Measurements from ENCODE around the gene KCNC4.

The KCNC4 gene

DNA sequence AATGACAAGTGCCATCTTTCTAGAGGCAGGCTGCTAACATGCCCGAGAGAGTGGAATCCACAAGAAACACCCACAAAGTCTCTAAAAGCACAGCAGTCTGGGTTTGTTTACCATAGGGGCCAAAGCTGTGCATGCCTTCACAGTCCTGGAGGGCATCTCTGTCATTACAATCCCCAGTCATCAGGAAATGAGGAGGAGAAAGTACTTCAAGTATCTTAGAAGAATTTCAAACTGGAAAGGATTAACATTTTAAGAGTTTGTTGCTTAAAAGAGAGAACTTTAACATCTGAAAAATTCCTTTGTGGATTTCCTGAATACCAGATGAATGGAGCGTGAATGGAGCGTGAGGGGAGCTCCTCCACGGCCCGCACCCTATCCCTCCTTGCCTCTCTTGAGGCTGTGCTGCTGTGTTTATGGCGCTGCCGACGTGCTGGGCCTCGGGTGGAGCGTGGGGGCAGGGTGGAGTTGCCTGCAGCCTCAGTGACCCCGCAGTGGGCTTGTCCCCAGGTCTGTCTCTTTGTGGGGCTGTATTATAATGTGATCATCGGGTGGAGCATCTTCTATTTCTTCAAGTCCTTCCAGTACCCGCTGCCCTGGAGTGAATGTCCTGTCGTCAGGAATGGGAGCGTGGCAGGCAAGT, 36.5 kb upstream of the KCNC4 start:
- Histone ChIP-seq H3K27me3 (ENCODE audit: control insufficient read depth, insufficient read depth, low read length) (no peaks in the 10 kb centered on the region), H3K4me1 (ENCODE audit: control insufficient read depth, insufficient read depth, low read length) (peaks cover 19% of the 10 kb centered on the region), H3K27ac (ENCODE audit: low read depth, low read length) (no peak overlapping the region), H3K9me3 (ENCODE audit: control insufficient read depth, insufficient read depth, low read depth, low read length) (no peaks in the 10 kb centered on the region), H3K9ac (ENCODE audit: low read length) (no peak overlapping the region), H3K36me3 (ENCODE audit: control insufficient read depth, insufficient read depth, low read length) (no peaks in the 10 kb centered on the region), H3K4me3 (ENCODE audit: low read depth, low read length) (no peak overlapping the region)

DNA sequence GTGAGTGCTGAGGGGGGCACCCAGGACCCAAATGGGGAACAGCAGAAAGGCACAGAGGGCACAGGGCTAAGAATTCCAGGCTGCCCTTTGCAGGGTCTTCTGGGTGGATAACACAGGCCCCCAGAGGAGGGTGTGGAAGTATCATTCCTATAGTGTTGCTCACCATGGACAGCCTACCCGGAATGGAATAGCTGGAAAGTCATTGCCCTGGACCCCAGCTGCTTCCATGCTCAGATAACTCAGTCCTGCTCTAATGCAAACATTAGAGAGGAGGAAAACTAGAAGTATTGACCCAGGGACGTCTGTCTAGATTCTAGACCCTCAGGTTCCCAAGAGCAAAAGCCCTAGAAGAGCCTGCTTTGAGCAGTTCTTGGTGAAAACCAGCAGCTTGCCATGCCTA, 35.2 kb upstream of the KCNC4 start:
- Histone ChIP-seq H3K4me1 (ENCODE audit: control insufficient read depth, insufficient read depth, low read length) (peaks cover 19% of the 10 kb centered on the region), H3K36me3 (ENCODE audit: control insufficient read depth, insufficient read depth, low read length) (no peaks in the 10 kb centered on the region), H3K27ac (ENCODE audit: low read depth, low read length) (no peak overlapping the region), H3K4me3 (ENCODE audit: low read depth, low read length) (no peak overlapping the region), H3K27me3 (ENCODE audit: control insufficient read depth, insufficient read depth, low read length) (no peaks in the 10 kb centered on the region), H3K9ac (ENCODE audit: low read length) (no peak overlapping the region), H3K9me3 (ENCODE audit: control insufficient read depth, insufficient read depth, low read depth, low read length) (no peaks in the 10 kb centered on the region)

DNA sequence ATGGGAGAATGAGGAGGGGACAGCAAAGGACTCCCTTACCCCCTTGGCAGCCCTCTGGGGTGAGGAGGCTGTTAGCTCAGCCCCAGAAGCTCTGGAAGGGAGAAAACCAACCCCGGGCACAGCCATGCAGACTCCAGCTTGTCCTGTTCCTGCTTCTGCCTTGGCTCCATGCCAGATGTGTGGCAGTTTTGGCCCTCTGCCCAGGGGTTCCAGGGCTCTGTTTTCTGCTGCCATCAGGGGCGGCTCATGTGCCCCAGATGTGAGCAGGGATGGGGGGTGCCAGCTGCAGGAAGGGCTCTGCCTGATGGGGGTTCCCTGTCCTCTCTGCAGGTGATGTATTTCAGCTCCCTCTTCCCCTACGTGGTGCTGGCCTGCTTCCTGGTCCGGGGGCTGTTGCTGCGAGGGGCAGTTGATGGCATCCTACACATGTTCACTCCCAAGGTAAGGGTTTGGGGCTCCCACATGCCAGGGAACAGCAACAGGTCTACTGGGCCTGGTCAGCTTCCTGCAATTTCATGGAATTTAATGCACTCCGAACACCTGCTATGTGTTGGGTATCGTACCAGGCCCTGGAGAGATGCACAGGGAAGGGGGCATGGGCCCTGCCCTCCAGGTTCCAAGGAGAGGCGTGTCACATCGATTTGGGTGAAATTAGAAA, 33.7 kb upstream of the KCNC4 start:
- H3K27ac ChIP-seq (ENCODE audit: low read depth, low read length): no peak overlapping the region
- no peaks in the 10 kb centered on the region for H3K36me3 ChIP-seq (ENCODE audit: control insufficient read depth, insufficient read depth, low read length)
- no peaks in the 10 kb centered on the region for H3K27me3 ChIP-seq (ENCODE audit: control insufficient read depth, insufficient read depth, low read length)
- no peak overlapping the region for H3K4me3 ChIP-seq (ENCODE audit: low read depth, low read length)
- peaks cover 19% of the 10 kb centered on the region for H3K4me1 ChIP-seq (ENCODE audit: control insufficient read depth, insufficient read depth, low read length)
- H3K9me3 ChIP-seq (ENCODE audit: control insufficient read depth, insufficient read depth, low read depth, low read length): no peaks in the 10 kb centered on the region
- no peak overlapping the region for H3K9ac ChIP-seq (ENCODE audit: low read length)

DNA sequence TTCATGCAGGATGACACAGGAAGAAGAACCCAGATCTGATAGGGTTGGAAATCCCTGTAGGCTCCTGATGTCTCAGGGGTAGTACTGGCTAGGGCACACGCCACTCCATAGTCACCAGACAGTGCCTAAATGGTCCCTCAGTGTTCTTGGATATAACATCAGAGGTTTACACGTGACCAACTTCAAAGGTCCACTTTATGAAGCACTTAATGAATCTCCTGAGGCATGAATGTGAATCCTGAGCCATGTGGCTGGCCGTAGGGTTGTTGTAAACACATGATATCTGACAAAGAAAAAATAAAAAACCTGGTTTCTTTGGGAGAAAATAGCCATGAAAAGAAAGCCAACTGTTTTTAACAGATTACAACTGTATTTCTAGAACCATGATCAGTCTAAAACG, 32.3 kb upstream of the KCNC4 start:
- H3K36me3 ChIP-seq (ENCODE audit: control insufficient read depth, insufficient read depth, low read length): no peaks in the 10 kb centered on the region
- H3K4me3 ChIP-seq (ENCODE audit: low read depth, low read length): no peak overlapping the region
- no peak overlapping the region for H3K27ac ChIP-seq (ENCODE audit: low read depth, low read length)
- peaks cover 2% of the 10 kb centered on the region; the same call in 1 of the 2 replicates for H3K27me3 ChIP-seq (ENCODE audit: control insufficient read depth, insufficient read depth, low read length)
- H3K4me1 ChIP-seq (ENCODE audit: control insufficient read depth, insufficient read depth, low read length): peaks cover 15% of the 10 kb centered on the region
- H3K9ac ChIP-seq (ENCODE audit: low read length): no peak overlapping the region
- no peaks in the 10 kb centered on the region for H3K9me3 ChIP-seq (ENCODE audit: control insufficient read depth, insufficient read depth, low read depth, low read length)

DNA sequence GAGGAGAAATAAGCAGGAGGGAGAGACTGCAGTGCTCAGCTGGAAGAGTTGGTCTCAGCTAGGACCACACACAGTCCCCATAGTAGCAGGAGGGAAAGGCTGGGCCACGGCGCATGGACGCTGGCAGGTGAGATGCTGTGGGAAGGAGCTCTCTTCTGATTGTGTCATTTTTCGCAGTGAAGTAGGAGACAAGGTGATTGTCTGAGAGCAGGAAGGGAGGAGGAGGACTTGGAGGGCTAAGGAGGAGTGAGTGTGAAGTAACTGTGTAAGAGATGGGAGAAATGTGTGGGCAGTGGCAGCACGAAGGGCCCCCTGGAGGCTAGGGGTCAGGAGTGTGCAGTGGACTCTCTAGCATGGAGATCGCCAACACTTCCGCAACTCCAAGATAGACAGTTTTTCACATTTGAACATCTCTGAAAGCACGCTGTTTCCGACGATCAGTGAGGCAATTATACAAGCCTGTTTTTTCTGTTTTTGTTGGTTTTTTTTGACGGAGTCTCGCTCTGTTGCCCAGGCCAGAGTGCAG, 26.4 kb upstream of the KCNC4 start:
- Histone ChIP-seq H3K9me3 (ENCODE audit: control insufficient read depth, insufficient read depth, low read depth, low read length) (no peaks in the 10 kb centered on the region), H3K9ac (ENCODE audit: low read length) (no peak overlapping the region), H3K27me3 (ENCODE audit: control insufficient read depth, insufficient read depth, low read length) (peaks cover 8% of the 10 kb centered on the region; the same call in 1 of the 2 replicates), H3K4me1 (ENCODE audit: control insufficient read depth, insufficient read depth, low read length) (peaks cover 5% of the 10 kb centered on the region; the same call in 1 of the 2 replicates), H3K27ac (ENCODE audit: low read depth, low read length) (no peak overlapping the region), H3K4me3 (ENCODE audit: low read depth, low read length) (no peak overlapping the region), H3K36me3 (ENCODE audit: control insufficient read depth, insufficient read depth, low read length) (no peaks in the 10 kb centered on the region)

DNA sequence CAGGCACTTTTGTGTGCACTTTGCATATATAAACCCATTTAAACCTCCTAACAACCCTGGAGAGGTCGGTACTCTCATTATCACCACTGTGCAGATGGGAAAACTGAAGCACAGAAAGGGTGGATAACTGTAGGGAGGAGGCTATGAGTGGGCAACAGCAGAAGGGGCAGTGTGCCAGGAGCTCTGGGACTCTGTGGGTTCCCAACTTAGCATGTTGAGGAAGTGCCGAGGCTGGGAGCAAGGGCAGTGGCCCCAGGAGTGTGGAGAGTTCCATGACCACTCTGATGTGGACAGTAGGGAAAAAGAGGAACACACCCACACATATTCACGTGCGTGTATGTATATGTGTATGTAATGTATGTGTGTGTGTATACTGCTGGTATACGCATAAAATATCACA, 25.7 kb upstream of the KCNC4 start:
- no peak overlapping the region for H3K9ac ChIP-seq (ENCODE audit: low read length)
- H3K36me3 ChIP-seq (ENCODE audit: control insufficient read depth, insufficient read depth, low read length): no peaks in the 10 kb centered on the region
- no peak overlapping the region for H3K27ac ChIP-seq (ENCODE audit: low read depth, low read length)
- H3K27me3 ChIP-seq (ENCODE audit: control insufficient read depth, insufficient read depth, low read length): peaks cover 8% of the 10 kb centered on the region; the same call in 1 of the 2 replicates
- no peaks in the 10 kb centered on the region for H3K9me3 ChIP-seq (ENCODE audit: control insufficient read depth, insufficient read depth, low read depth, low read length)
- peaks cover 5% of the 10 kb centered on the region; the same call in 1 of the 2 replicates for H3K4me1 ChIP-seq (ENCODE audit: control insufficient read depth, insufficient read depth, low read length)
- no peak overlapping the region for H3K4me3 ChIP-seq (ENCODE audit: low read depth, low read length)

DNA sequence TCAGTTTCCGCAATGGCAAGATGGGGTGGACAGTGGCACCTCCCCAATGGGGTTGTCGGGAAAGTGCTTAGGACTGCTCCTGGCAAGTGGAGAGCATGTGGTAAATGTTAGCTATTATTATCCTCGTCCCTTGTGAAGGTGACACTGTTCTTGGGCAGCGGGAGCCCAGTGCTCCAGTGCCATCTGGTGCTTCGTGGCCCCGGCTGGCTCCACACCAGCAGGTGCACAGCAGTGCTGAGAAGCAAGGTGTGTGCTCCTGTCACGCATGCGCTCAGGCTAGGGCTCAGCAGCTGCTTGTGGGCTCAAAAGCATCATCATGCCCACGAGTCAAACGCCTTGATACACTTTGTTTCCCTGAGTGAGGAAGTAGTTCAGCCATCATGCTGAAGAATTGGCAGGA, 24.9 kb upstream of the KCNC4 start:
- H3K27me3 ChIP-seq (ENCODE audit: control insufficient read depth, insufficient read depth, low read length): peaks cover 8% of the 10 kb centered on the region; the same call in 1 of the 2 replicates
- H3K36me3 ChIP-seq (ENCODE audit: control insufficient read depth, insufficient read depth, low read length): no peaks in the 10 kb centered on the region
- H3K4me1 ChIP-seq (ENCODE audit: control insufficient read depth, insufficient read depth, low read length): peaks cover 5% of the 10 kb centered on the region; the same call in 1 of the 2 replicates
- no peaks in the 10 kb centered on the region for H3K9me3 ChIP-seq (ENCODE audit: control insufficient read depth, insufficient read depth, low read depth, low read length)
- no peak overlapping the region for H3K4me3 ChIP-seq (ENCODE audit: low read depth, low read length)
- H3K9ac ChIP-seq (ENCODE audit: low read length): no peak overlapping the region
- H3K27ac ChIP-seq (ENCODE audit: low read depth, low read length): no peak overlapping the region

DNA sequence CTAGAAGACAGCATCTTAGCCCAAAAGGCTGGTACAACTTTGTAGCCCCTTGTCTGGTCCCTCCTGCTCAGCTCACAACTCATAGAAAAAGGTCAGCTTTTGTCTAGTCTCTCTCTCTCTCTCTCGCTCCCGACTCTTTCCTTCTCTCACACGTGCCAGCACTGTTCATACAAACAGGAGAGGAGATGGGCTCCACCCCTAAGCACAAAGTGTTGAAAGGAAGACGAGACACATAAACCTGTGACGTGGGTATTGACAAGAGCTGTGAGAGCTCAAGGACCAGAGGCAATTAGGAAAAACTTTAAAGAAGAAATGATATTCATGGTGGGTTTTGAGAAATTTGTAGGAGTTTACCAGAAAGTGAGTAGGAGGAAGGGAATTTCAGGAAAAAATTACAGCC, 23.6 kb upstream of the KCNC4 start:
- peaks cover 8% of the 10 kb centered on the region; the same call in 1 of the 2 replicates for H3K27me3 ChIP-seq (ENCODE audit: control insufficient read depth, insufficient read depth, low read length)
- H3K4me1 ChIP-seq (ENCODE audit: control insufficient read depth, insufficient read depth, low read length): peaks cover 5% of the 10 kb centered on the region; the same call in 1 of the 2 replicates
- no peak overlapping the region for H3K27ac ChIP-seq (ENCODE audit: low read depth, low read length)
- H3K9ac ChIP-seq (ENCODE audit: low read length): no peak overlapping the region
- H3K36me3 ChIP-seq (ENCODE audit: control insufficient read depth, insufficient read depth, low read length): no peaks in the 10 kb centered on the region
- H3K9me3 ChIP-seq (ENCODE audit: control insufficient read depth, insufficient read depth, low read depth, low read length): no peaks in the 10 kb centered on the region
- H3K4me3 ChIP-seq (ENCODE audit: low read depth, low read length): no peak overlapping the region

DNA sequence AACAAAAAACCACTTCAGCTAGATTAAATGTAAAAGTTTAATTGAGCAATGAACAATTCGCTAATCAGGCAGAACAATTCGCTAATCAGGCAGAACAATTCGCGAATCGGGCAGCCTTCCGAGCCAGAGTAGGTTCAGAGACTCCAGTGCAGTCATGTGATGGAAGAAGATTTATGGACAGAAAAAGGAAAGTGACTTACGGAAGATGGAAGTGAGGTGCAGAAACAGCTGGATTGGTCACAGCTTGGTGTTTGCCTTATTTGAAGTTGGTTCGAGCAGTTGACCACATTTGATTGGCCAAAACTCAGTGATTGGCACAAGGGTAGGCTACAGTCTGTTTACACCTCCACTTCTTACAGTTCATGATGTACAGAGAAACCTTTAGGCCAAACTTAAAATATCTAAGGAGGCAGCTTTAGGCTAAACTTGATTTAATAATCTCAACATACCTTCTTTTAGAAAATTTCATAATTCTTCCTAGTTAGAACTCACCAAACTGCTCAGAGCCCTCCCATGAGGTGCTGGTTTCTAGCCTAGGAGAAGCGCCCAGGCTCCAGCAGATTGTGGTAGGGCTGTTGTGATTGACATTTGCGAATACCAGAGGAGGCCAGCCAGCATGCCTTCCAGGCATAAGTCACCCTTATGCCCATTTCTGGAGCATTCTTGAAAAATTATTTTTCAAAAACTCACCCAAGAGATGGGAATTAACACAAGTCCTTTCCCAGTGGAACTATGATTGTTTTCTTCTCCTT, 22.8 kb upstream of the KCNC4 start:
- H3K27me3 ChIP-seq (ENCODE audit: control insufficient read depth, insufficient read depth, low read length): peaks cover 5% of the 10 kb centered on the region; the same call in 1 of the 2 replicates
- H3K27ac ChIP-seq (ENCODE audit: low read depth, low read length): no peak overlapping the region
- H3K4me3 ChIP-seq (ENCODE audit: low read depth, low read length): no peak overlapping the region
- no peak overlapping the region for H3K9ac ChIP-seq (ENCODE audit: low read length)
- H3K4me1 ChIP-seq (ENCODE audit: control insufficient read depth, insufficient read depth, low read length): peaks cover 5% of the 10 kb centered on the region; the same call in 1 of the 2 replicates
- no peaks in the 10 kb centered on the region for H3K9me3 ChIP-seq (ENCODE audit: control insufficient read depth, insufficient read depth, low read depth, low read length)
- no peaks in the 10 kb centered on the region for H3K36me3 ChIP-seq (ENCODE audit: control insufficient read depth, insufficient read depth, low read length)

DNA sequence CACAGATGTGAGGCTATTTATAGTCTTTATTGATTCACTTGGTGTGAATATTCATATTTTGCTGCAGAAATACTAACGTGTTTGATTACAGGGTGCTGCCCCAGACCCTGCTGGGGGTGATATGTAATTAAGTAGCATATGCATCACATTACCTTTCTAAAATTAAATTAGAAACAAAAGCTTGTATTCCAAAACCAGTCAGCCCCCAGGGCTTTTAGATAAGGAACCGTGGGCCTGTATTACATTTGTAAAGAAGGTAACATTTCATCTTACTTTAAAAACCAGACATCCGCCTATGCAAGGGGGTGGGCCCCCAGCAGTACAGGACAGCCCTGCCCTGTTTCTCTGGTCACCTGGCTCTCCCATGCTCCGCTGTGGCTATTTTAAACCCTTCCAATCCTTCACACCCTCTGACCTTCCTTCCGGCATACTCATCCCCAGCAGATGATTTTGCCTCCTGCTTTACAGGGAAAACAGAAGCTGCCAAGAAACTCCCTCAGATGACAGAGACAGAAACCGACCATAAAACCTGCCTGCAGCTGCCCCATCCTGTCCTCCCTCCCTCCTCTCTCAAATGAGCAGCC, 22.0 kb upstream of the KCNC4 start:
- no peaks in the 10 kb centered on the region for H3K36me3 ChIP-seq (ENCODE audit: control insufficient read depth, insufficient read depth, low read length)
- no peaks in the 10 kb centered on the region for H3K9me3 ChIP-seq (ENCODE audit: control insufficient read depth, insufficient read depth, low read depth, low read length)
- no peak overlapping the region for H3K27ac ChIP-seq (ENCODE audit: low read depth, low read length)
- peaks cover 5% of the 10 kb centered on the region; the same call in 1 of the 2 replicates for H3K4me1 ChIP-seq (ENCODE audit: control insufficient read depth, insufficient read depth, low read length)
- no peak overlapping the region for H3K4me3 ChIP-seq (ENCODE audit: low read depth, low read length)
- H3K27me3 ChIP-seq (ENCODE audit: control insufficient read depth, insufficient read depth, low read length): peaks cover 5% of the 10 kb centered on the region; the same call in 1 of the 2 replicates
- H3K9ac ChIP-seq (ENCODE audit: low read length): no peak overlapping the region
